HuH-7 (cell line): ENCODE measurements around the gene ARHGEF11.
"Not testable (repeated sequence)": the region's sequence is repeated elsewhere in the genome, so short reads cannot be mapped to it uniquely, and the experiment has no call there.

ENCODE experiments used
- DNase-seq: peaks from one replicate; pipeline ENCODE4 v3.0.0; 2011; ENCODE audit warnings: low spot score

Gene ARHGEF11

GRCh38 chr1:157045250-157046218 is at the start of gene ARHGEF11:
Gene ARHGEF11, minus strand, starts transcription at chr1:157045742. Its CDS starts 1,412 bp downstream, at chr1:157044330.
- peak; percentile 82 for DNase-seq

GRCh38 chr1:157095091-157095490 is 49.5 kb upstream of the ARHGEF11 start:
- DNase-seq, result no peak

GRCh38 chr1:157092831-157093230 is 47.3 kb upstream of the ARHGEF11 start:
- no peak for DNase-seq

GRCh38 chr1:157091668-157092273 is 46.2 kb upstream of the ARHGEF11 start:
- no peak for DNase-seq

- DNase-seq, result no peak
Measured at GRCh38 chr1:157091186-157091585, 45.6 kb upstream of the ARHGEF11 start.

GRCh38 chr1:157090771-157091170 is 45.2 kb upstream of the ARHGEF11 start:
- DNase-seq, result no peak

- peak; percentile 85 for DNase-seq
Measured at GRCh38 chr1:157090196-157090647, 44.7 kb upstream of the ARHGEF11 start.

GRCh38 chr1:157089789-157090188 is 44.2 kb upstream of the ARHGEF11 start:
- DNase-seq, result no peak

GRCh38 chr1:157088607-157089006 is 43.1 kb upstream of the ARHGEF11 start:
- DNase-seq, result no peak

GRCh38 chr1:157087030-157087429 is 41.5 kb upstream of the ARHGEF11 start:
- DNase-seq, result no peak

- no peak for DNase-seq
Measured at GRCh38 chr1:157086299-157086698, 40.8 kb upstream of the ARHGEF11 start.

GRCh38 chr1:157085421-157085820 is 39.9 kb upstream of the ARHGEF11 start:
- DNase-seq, result no peak

- no peak for DNase-seq
Measured at GRCh38 chr1:157084720-157085119, 39.2 kb upstream of the ARHGEF11 start.

GRCh38 chr1:157081707-157082106 is 36.2 kb upstream of the ARHGEF11 start:
- DNase-seq, result no peak

- DNase-seq, result no peak
Measured at GRCh38 chr1:157080714-157081113, 35.2 kb upstream of the ARHGEF11 start.

- no peak for DNase-seq
Measured at GRCh38 chr1:157077394-157077793, 31.9 kb upstream of the ARHGEF11 start.

GRCh38 chr1:157073944-157074685 is 28.6 kb upstream of the ARHGEF11 start:
- DNase-seq, result peak; percentile 66

- no peak for DNase-seq
Measured at GRCh38 chr1:157069601-157070000, 24.1 kb upstream of the ARHGEF11 start.

GRCh38 chr1:157059241-157059640 is 13.7 kb upstream of the ARHGEF11 start:
- DNase-seq, result not testable (repeated sequence)

GRCh38 chr1:157056269-157056668 is 10.7 kb upstream of the ARHGEF11 start:
- DNase-seq, result no peak

GRCh38 chr1:157055729-157056128 is 10.2 kb upstream of the ARHGEF11 start:
- not testable (repeated sequence) for DNase-seq

GRCh38 chr1:157050836-157051235 is 5.3 kb upstream of the ARHGEF11 start:
- DNase-seq, result no peak
